GM21526 (cell line): ENCODE results near the gene ADRM1.

ENCODE experiments used
- ATAC-seq: cut with Tn5 transposase; IDR thresholded peaks from one replicate; pipeline ENCODE4 v1.9.1; 2021; ENCODE audit warnings: moderate library complexity; ENCODE audit not compliant: unreplicated experiment, low FRiP score

The ADRM1 gene

GRCh38 chr20:62309947-62310756 lies 7.4 kb downstream of the ADRM1 start:
- ATAC-seq, result no peak

GRCh38 chr20:62310757-62311121 lies 7.9 kb downstream of the ADRM1 start:
- no peak for ATAC-seq

- ATAC-seq, result no peak
Observed at GRCh38 chr20:62311150-62311549, 8.4 kb downstream of the ADRM1 start.

GRCh38 chr20:62311832-62312661 lies 9.2 kb downstream of the ADRM1 start:
- ATAC-seq, result no peak

GRCh38 chr20:62312662-62312977 lies 9.8 kb downstream of the ADRM1 start:
- no peak for ATAC-seq

GRCh38 chr20:62313021-62313420 lies 10.2 kb downstream of the ADRM1 start:
- ATAC-seq, result no peak

GRCh38 chr20:62313460-62314338 lies 10.9 kb downstream of the ADRM1 start:
- ATAC-seq, result no peak

GRCh38 chr20:62314339-62314638 lies 11.5 kb downstream of the ADRM1 start:
- ATAC-seq, result no peak

GRCh38 chr20:62314711-62315302 lies 12.0 kb downstream of the ADRM1 start:
- ATAC-seq, result no peak

GRCh38 chr20:62315773-62316172 lies 13.0 kb downstream of the ADRM1 start:
- no peak for ATAC-seq

GRCh38 chr20:62316331-62317166 lies 13.8 kb downstream of the ADRM1 start:
- ATAC-seq, result no peak

GRCh38 chr20:62317167-62317655 lies 14.4 kb downstream of the ADRM1 start:
- no peak for ATAC-seq

GRCh38 chr20:62318400-62319345 lies 15.9 kb downstream of the ADRM1 start:
- ATAC-seq, result no peak

- ATAC-seq, result no peak
Observed at GRCh38 chr20:62319346-62319909, 16.6 kb downstream of the ADRM1 start.

GRCh38 chr20:62320581-62321354 lies 18.0 kb downstream of the ADRM1 start:
- ATAC-seq, result no peak

- ATAC-seq, result no peak
Observed at GRCh38 chr20:62321521-62321948, 18.7 kb downstream of the ADRM1 start.

GRCh38 chr20:62321975-62322374 lies 19.2 kb downstream of the ADRM1 start:
- ATAC-seq, result no peak
